GM23338 (cell line): ENCODE results near the gene CCNQ. TPM values are rescaled to one million over a fixed set of nuclear protein-coding genes. Genes with fewer than 3 reads are reported as not detected.

Source experiments
- ATAC-seq: fragments of 200-7000 bp; cut with Tn5 transposase; 3 replicates; pipeline ENCODE4 v1.9.1; 2020
- DNase-seq: peaks from one replicate; pipeline ENCODE4 v3.0.0-alpha.2; 2015; ENCODE audit warnings: low spot score
- H2AFZ ChIP-seq: fragments of 200-600 bp; sonication (generic); 2 replicates; pipeline ENCODE4 v1.8.0; 2016; ENCODE audit warnings: antibody characterized with exemption, mild to moderate bottlenecking, moderate library complexity
- H3F3A ChIP-seq: fragments of 200-600 bp; sonication (generic); replicated peaks from 2 replicates; pipeline ENCODE4 v1.8.0; 2017; ENCODE audit warnings: antibody characterized with exemption, mixed run types, low read depth
- H3K27ac ChIP-seq: fragments of 200-600 bp; sonication (generic); 2 replicates; pipeline ENCODE4 v1.6.1; 2016; ENCODE audit warnings: low read depth
- H3K27me3 ChIP-seq: fragments of 200-600 bp; sonication (generic); 2 replicates; pipeline ENCODE4 v1.8.0; 2016; ENCODE audit warnings: mild to moderate bottlenecking, mixed run types, moderate library complexity; ENCODE audit not compliant: insufficient read depth
- H3K36me3 ChIP-seq: fragments of 200-600 bp; sonication (generic); 2 replicates; pipeline ENCODE4 v1.8.0; 2016; ENCODE audit warnings: mild to moderate bottlenecking; ENCODE audit not compliant: insufficient read depth
- H3K4me1 ChIP-seq: fragments of 200-600 bp; sonication (generic); 2 replicates; pipeline ENCODE4 v1.8.0; 2016; ENCODE audit warnings: mild to moderate bottlenecking, moderate library complexity; ENCODE audit not compliant: insufficient read depth
- H3K4me2 ChIP-seq: fragments of 200-600 bp; sonication (generic); 2 replicates; pipeline ENCODE4 v1.7.1; 2017; ENCODE audit warnings: mixed run types
- H3K4me3 ChIP-seq: fragments of 200-600 bp; sonication (generic); 2 replicates; pipeline ENCODE4 v1.6.1; 2016; ENCODE audit warnings: mixed run types
- H3K79me2 ChIP-seq: fragments of 200-600 bp; sonication (generic); replicated peaks from 2 replicates; pipeline ENCODE4 v1.8.0; 2017; ENCODE audit warnings: mild to moderate bottlenecking; ENCODE audit not compliant: insufficient read depth
- H3K9me2 ChIP-seq: fragments of 200-600 bp; sonication (generic); 2 replicates; pipeline ENCODE4 v1.8.0; 2017; ENCODE audit not compliant: insufficient read depth
- H4K20me1 ChIP-seq: fragments of 200-600 bp; sonication (generic); replicated peaks from 2 replicates; pipeline ENCODE4 v1.8.0; 2017; ENCODE audit warnings: mild to moderate bottlenecking; ENCODE audit not compliant: insufficient read depth
- H3K27ac Mint-ChIP-seq: 2 replicates; pipeline ENCODE4 v1.8.0; 2020; ENCODE audit warnings: inconsistent platforms, mild to moderate bottlenecking, moderate library complexity, mixed read lengths
- H3K27me3 Mint-ChIP-seq: 3 replicates; pipeline ENCODE4 v1.8.0; 2022; ENCODE audit warnings: low read depth, mild to moderate bottlenecking, moderate library complexity, mixed read lengths, inconsistent platforms; ENCODE audit not compliant: insufficient read depth, poor library complexity
- H3K36me3 Mint-ChIP-seq: 3 replicates; pipeline ENCODE4 v1.8.0; 2021; ENCODE audit warnings: low read depth, mild to moderate bottlenecking, inconsistent platforms, moderate library complexity, mixed read lengths
- H3K4me1 Mint-ChIP-seq: 3 replicates; pipeline ENCODE4 v1.8.0; 2020; ENCODE audit warnings: mild to moderate bottlenecking, inconsistent platforms, mixed read lengths
- H3K4me3 Mint-ChIP-seq: 3 replicates; pipeline ENCODE4 v1.8.0; 2021; ENCODE audit warnings: moderate library complexity, mild to moderate bottlenecking, inconsistent platforms, mixed read lengths
- H3K9me3 Mint-ChIP-seq: 3 replicates; pipeline ENCODE4 v1.8.0; 2020; ENCODE audit warnings: moderate library complexity, mild to moderate bottlenecking, inconsistent platforms, mixed read lengths
- CTCF ChIP-seq, 2 experiments: fragments of 200-600 bp in 1 of 2; sonication (generic) in 1 of 2; conservative IDR thresholded peaks; 2 replicates each; pipeline versions ENCODE4 v1.5.1 to v1.6.1; 2016 to 2017; ENCODE audit warnings: antibody characterized with exemption in 2 of 2, low read depth in 2 of 2, mild to moderate bottlenecking in 2 of 2, moderate library complexity in 1 of 2
- ETS1 ChIP-seq: IDR thresholded peaks from 2 replicates; pipeline ENCODE4 v1.6.1; 2016; ENCODE audit warnings: antibody characterized with exemption
- EZH2 ChIP-seq: fragments of 200-600 bp; sonication (generic); IDR thresholded peaks from one replicate; pipeline ENCODE4 v1.8.0; 2017; ENCODE audit warnings: antibody characterized with exemption, mild to moderate bottlenecking, low read depth; ENCODE audit not compliant: unreplicated experiment
- JUNB ChIP-seq: IDR thresholded peaks from one replicate; pipeline ENCODE4 v1.6.1; 2016; ENCODE audit warnings: antibody characterized with exemption; ENCODE audit not compliant: unreplicated experiment
- NANOG ChIP-seq: IDR thresholded peaks from 2 replicates; pipeline ENCODE4 v1.6.1; 2016; ENCODE audit warnings: antibody characterized with exemption, borderline replicate concordance
- POLR2AphosphoS5 ChIP-seq: IDR thresholded peaks from 2 replicates; pipeline ENCODE4 v1.6.1; 2016; ENCODE audit warnings: antibody characterized with exemption, low read depth
- ZNF114 ChIP-seq: fragments of 250-450 bp; sonication (Bioruptor Pico); IDR thresholded peaks from 2 replicates; pipeline ENCODE4 v1.5.0; 2020; ENCODE audit warnings: mild to moderate bottlenecking, moderate library complexity
- ZNF462 ChIP-seq: fragments of 250-450 bp; sonication (Bioruptor Pico); IDR thresholded peaks from 2 replicates; pipeline ENCODE4 v1.5.0; 2020; ENCODE audit warnings: mild to moderate bottlenecking, moderate library complexity
- polyA plus RNA-seq: library from polyadenylated mRNA; unstranded; fragments of >200 nt; fragmentation: Nextera tagmentation; extraction: Ambion mirVana; gene quantifications from 2 replicates; pipeline ENCODE4 v1.2.1, GENCODE V29; 2016
- total RNA-seq: library from RNA; depleted of rRNA; stranded (reverse); fragments of >200 nt; shearing (Covaris generic); gene quantifications from 2 replicates; pipeline ENCODE4 v1.2.3, GENCODE V29; 2014

Gene CCNQ
- total and polyA plus RNA-seq, 2 experiments from 2014 or later: 19.4 to 30.2 TPM

- no peaks in the 10 kb centered on the region for H3F3A ChIP-seq
- H2AFZ ChIP-seq: no peak overlapping the region
- H3K27me3 Mint-ChIP-seq: peaks cover 5% of the 10 kb centered on the region
- ATAC-seq (no peak), DNase-seq (no peak)
- H3K36me3 ChIP-seq: no peaks in the 10 kb centered on the region
- H3K27ac Mint-ChIP-seq: no peak overlapping the region
- no peaks in the 10 kb centered on the region for H3K4me1 Mint-ChIP-seq
- H3K4me3 ChIP-seq: no peak overlapping the region
- no peak overlapping the region for H3K4me3 Mint-ChIP-seq
- H3K27ac ChIP-seq: no peak overlapping the region
- H3K9me2 ChIP-seq: no peaks in the 10 kb centered on the region
- no peaks in the 10 kb centered on the region for H3K4me1 ChIP-seq
- H4K20me1 ChIP-seq: no peaks in the 10 kb centered on the region
- no peaks in the 10 kb centered on the region for H3K27me3 ChIP-seq
- no peaks in the 10 kb centered on the region for H3K9me3 Mint-ChIP-seq
- no peak for TF ChIP-seq ETS1
- no peak for TF ChIP-seq EZH2
- no peak for TF ChIP-seq JUNB
- no peak for TF ChIP-seq CTCF (conservative IDR thresholded peaks at IDR 0.05; ENCODE audit: low read depth in 2 of 2)
- no peaks in the 10 kb centered on the region for H3K79me2 ChIP-seq
- no peaks in the 10 kb centered on the region for H3K36me3 Mint-ChIP-seq
- no peak overlapping the region for H3K4me2 ChIP-seq
Measured at GRCh38 chrX:153560000-153560399, 38.9 kb downstream of the CCNQ start.

- Histone ChIP-seq H3K27ac (no peak overlapping the region), H3K4me1 (no peaks in the 10 kb centered on the region), H4K20me1 (no peaks in the 10 kb centered on the region), H3K4me2 (no peak overlapping the region), H3K36me3 (no peaks in the 10 kb centered on the region), H3F3A (no peaks in the 10 kb centered on the region), H3K79me2 (no peaks in the 10 kb centered on the region), H2AFZ (no peak overlapping the region), H3K9me2 (no peaks in the 10 kb centered on the region), H3K27me3 (no peaks in the 10 kb centered on the region), H3K4me3 (no peak overlapping the region)
- no peaks in the 10 kb centered on the region for H3K9me3 Mint-ChIP-seq
- H3K36me3 Mint-ChIP-seq: no peaks in the 10 kb centered on the region
- H3K27me3 Mint-ChIP-seq: peaks cover 5% of the 10 kb centered on the region
- no peaks in the 10 kb centered on the region for H3K4me1 Mint-ChIP-seq
- H3K4me3 Mint-ChIP-seq: no peak overlapping the region
- no peak for ATAC-seq
- no peak overlapping the region for H3K27ac Mint-ChIP-seq
- no peak for DNase-seq
- no peak for TF ChIP-seq ZNF462
- no peak for TF ChIP-seq POLR2AphosphoS5
- TF ChIP-seq NANOG: no peak
- TF ChIP-seq ZNF114 (CRISPR knock-in tag): no peak
- no peak for TF ChIP-seq ETS1
Measured at GRCh38 chrX:153557618-153558355, 41.2 kb downstream of the CCNQ start.
